Uterus (tissue), 4 donors: ENCODE data around the gene PSMG4. TPM values are rescaled to one million over a fixed set of nuclear protein-coding genes. Genes with fewer than 3 reads are reported as not detected.
"Not testable (repeated sequence)": the region's sequence is repeated elsewhere in the genome, so short reads cannot be mapped to it uniquely, and the experiment has no call there.

ENCODE experiments used
- DNase-seq, 2 donors: peaks; one replicate each; pipeline ENCODE4 v3.0.0-alpha.2; 2019 to 2020
- H3K27ac ChIP-seq, 2 donors: fragments of 200-600 bp; sonication (generic); 1 replicate in 1 of 2; 2 replicates in 1 of 2; pipeline ENCODE4 v1.5.1; 2016 to 2018
- H3K27me3 ChIP-seq, 2 donors: fragments of 200-600 bp; sonication (generic); one replicate each; pipeline ENCODE4 v1.5.1; 2018 to 2019; ENCODE audit warnings: control low read depth in 1 of 2
- H3K36me3 ChIP-seq, 2 donors: fragments of 200-600 bp; sonication (generic); one replicate each; pipeline ENCODE4 v1.5.1; 2019; ENCODE audit warnings: control low read depth in 1 of 2
- H3K4me1 ChIP-seq, 2 donors: fragments of 200-600 bp; sonication (generic); one replicate each; pipeline ENCODE4 v1.5.1; 2018 to 2019; ENCODE audit warnings: control low read depth in 1 of 2
- H3K4me3 ChIP-seq, 2 donors: fragments of 200-600 bp; sonication (generic); 1 replicate in 1 of 2; 2 replicates in 1 of 2; pipeline ENCODE4 v1.5.1; 2018 to 2019; ENCODE audit warnings: mild to moderate bottlenecking in 1 of 2
- H3K9me3 ChIP-seq, 2 donors: fragments of 200-600 bp; sonication (generic); one replicate each; pipeline ENCODE4 v1.5.1; 2019; ENCODE audit warnings: control low read depth in 1 of 2
- CTCF ChIP-seq, 4 experiments: fragments of 200-600 bp in 2 of 4; fragments of 450-650 bp in 2 of 4; sonication (generic) in 2 of 4; IDR thresholded peaks; one replicate each; pipeline ENCODE4 v1.5.1; 2016 to 2019; ENCODE audit warnings: antibody characterized with exemption in 4 of 4, mild to moderate bottlenecking in 2 of 4, moderate library complexity in 1 of 4
- POLR2A ChIP-seq, 2 donors: fragments of 450-650 bp; IDR thresholded peaks; one replicate each; pipeline ENCODE4 v1.6.1; 2016; ENCODE audit warnings: antibody characterized with exemption in 2 of 2, mild to moderate bottlenecking in 1 of 2, moderate library complexity in 1 of 2
- intact Hi-C: fragments of 100-400 bp; cut with DNase I; formaldehyde crosslinking; loops from one replicate; pipeline ENCODE4 v1.15.1; 2023; ENCODE audit warnings: low total_unique reads
- total RNA-seq, 4 donors: library from RNA; depleted of rRNA in 3 of 4; stranded (reverse); fragments of >200 nt in 3 of 4; gene quantifications; one replicate each; pipeline versions ENCODE4 v1.1.0 to v1.2.4, GENCODE V29; 2014 to 2023
- donor health status: DM: yes; HTN: yes; CAD: no.

Gene PSMG4
- total RNA-seq, 4 donors from 2014 or later, result 13.1 to 49.4 (median 28.0) TPM

GRCh38 chr6:3239110-3239830 is 19.5 kb upstream of the PSMG4 start:
- Histone ChIP-seq H3K27ac (no peak overlapping the region), H3K4me1 (no peaks in the 10 kb centered on the region), H3K4me3 (no peak overlapping the region), H3K36me3 (no peaks in the 10 kb centered on the region), H3K27me3 (no peaks in the 10 kb centered on the region), H3K9me3 (no peaks in the 10 kb centered on the region)
- intact Hi-C loops, result no loop called here
- TF ChIP-seq POLR2A (IDR thresholded peaks at IDR 0.05), result no peak
- no peak for DNase-seq

GRCh38 chr6:3240595-3240994 is 18.2 kb upstream of the PSMG4 start:
- Histone ChIP-seq H3K36me3 (no peaks in the 10 kb centered on the region), H3K4me3 (no peak overlapping the region), H3K4me1 (no peaks in the 10 kb centered on the region), H3K27ac (no peak overlapping the region), H3K9me3 (no peaks in the 10 kb centered on the region), H3K27me3 (no peaks in the 10 kb centered on the region)
- intact Hi-C loops, result no loop called here
- TF ChIP-seq CTCF (IDR thresholded peaks at IDR 0.05), result no peak
- no peak for TF ChIP-seq POLR2A (IDR thresholded peaks at IDR 0.05)
- no peak for DNase-seq

- H3K9me3 ChIP-seq, H3K4me3 ChIP-seq, H3K27ac ChIP-seq, H3K36me3 ChIP-seq, H3K27me3 ChIP-seq, intact Hi-C loops, DNase-seq, H3K4me1 ChIP-seq: not testable (repeated sequence)
Measured at GRCh38 chr6:3241745-3242144, 17.0 kb upstream of the PSMG4 start.

GRCh38 chr6:3242768-3243167 is 16.0 kb upstream of the PSMG4 start:
- Histone ChIP-seq H3K4me3 (no peak overlapping the region), H3K9me3 (no peaks in the 10 kb centered on the region), H3K36me3 (no peaks in the 10 kb centered on the region), H3K4me1 (no peaks in the 10 kb centered on the region), H3K27ac (no peak overlapping the region), H3K27me3 (no peaks in the 10 kb centered on the region)
- TF ChIP-seq CTCF (IDR thresholded peaks at IDR 0.05) (no peak), POLR2A (IDR thresholded peaks at IDR 0.05) (no peak)
- intact Hi-C loops, result no loop called here
- no peak for DNase-seq

- H3K9me3 ChIP-seq, result no peaks in the 10 kb centered on the region
- intact Hi-C loops, result no loop called here
- no peak overlapping the region for H3K27ac ChIP-seq
- H3K36me3 ChIP-seq, result no peaks in the 10 kb centered on the region
- no peak overlapping the region for H3K4me3 ChIP-seq
- TF ChIP-seq CTCF (IDR thresholded peaks at IDR 0.05), result no peak
- no peak for TF ChIP-seq POLR2A (IDR thresholded peaks at IDR 0.05)
- no peak for DNase-seq
- H3K27me3 ChIP-seq, result no peaks in the 10 kb centered on the region
- no peaks in the 10 kb centered on the region for H3K4me1 ChIP-seq
Measured at GRCh38 chr6:3244003-3244831, 14.5 kb upstream of the PSMG4 start.

GRCh38 chr6:3244832-3245161 is 13.9 kb upstream of the PSMG4 start:
- intact Hi-C loops, DNase-seq, H3K36me3 ChIP-seq, H3K27me3 ChIP-seq, H3K4me1 ChIP-seq, H3K4me3 ChIP-seq, H3K9me3 ChIP-seq, H3K27ac ChIP-seq: not testable (repeated sequence)
